ENCODE data around the gene APEH.

The APEH gene

GRCh38 chr3:49729966-49730609 is 55.9 kb downstream of the APEH start:
- no peak for TF ChIP-seq CTCF (IDR thresholded peaks at IDR 0.05; ENCODE audit: low read depth, low read length)

GRCh38 chr3:49732597-49732996 is 58.4 kb downstream of the APEH start:
- no peak for TF ChIP-seq CTCF (IDR thresholded peaks at IDR 0.05; ENCODE audit: low read depth, low read length)

More at GRCh38 chr3:49729966-49730609, 55.9 kb downstream of the APEH start:
- no peak overlapping the region for H3K4me3 ChIP-seq (ENCODE audit: low read depth, low read length)

GRCh38 chr3:49733551-49733950 is 59.4 kb downstream of the APEH start:
- TF ChIP-seq CTCF (IDR thresholded peaks at IDR 0.05; ENCODE audit: low read depth, low read length) = no peak

More at GRCh38 chr3:49732597-49732996, 58.4 kb downstream of the APEH start:
- H3K4me3 ChIP-seq (ENCODE audit: low read depth, low read length) = no peak overlapping the region

More at GRCh38 chr3:49733551-49733950, 59.4 kb downstream of the APEH start:
- H3K4me3 ChIP-seq (ENCODE audit: low read depth, low read length) = no peak overlapping the region
